ENCODE measurements around the gene IMPACT. TPM values are rescaled to one million over a fixed set of nuclear protein-coding genes. Genes with fewer than 3 reads are reported as not detected.

IMPACT gene
- total and polyA plus RNA-seq, 2 of the 8 experiments (the other 6 are each of a cell fraction or from before 2014, with no cell fraction given): 31.1 to 44.6 TPM

- peak; percentile 54 for TF ChIP-seq NANOG (IDR thresholded peaks at IDR 0.05; ENCODE audit: insufficient read depth, low read depth, low read length, poor library complexity, severe bottlenecking)
- TF ChIP-seq, protein P1, sequence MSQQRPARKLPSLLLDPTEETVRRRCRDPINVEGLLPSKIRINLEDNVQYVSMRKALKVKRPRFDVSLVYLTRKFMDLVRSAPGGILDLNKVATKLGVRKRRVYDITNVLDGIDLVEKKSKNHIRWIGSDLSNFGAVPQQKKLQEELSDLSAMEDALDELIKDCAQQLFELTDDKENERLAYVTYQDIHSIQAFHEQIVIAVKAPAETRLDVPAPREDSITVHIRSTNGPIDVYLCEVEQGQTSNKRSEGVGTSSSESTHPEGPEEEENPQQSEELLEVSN (IDR thresholded peaks at IDR 0.05): no peak; the same call in 1 of the 2 replicates
- peak; percentile 32 to 81; a peak in 1 of 4 replicates for TF ChIP-seq SIN3A (conservative IDR thresholded peaks at IDR 0.05 in 1 of 2, IDR thresholded peaks at IDR 0.05 in 1 of 2; ENCODE audit: low read depth in 1 of 2, low read length in 2 of 2)
- TF ChIP-seq, protein P2, sequence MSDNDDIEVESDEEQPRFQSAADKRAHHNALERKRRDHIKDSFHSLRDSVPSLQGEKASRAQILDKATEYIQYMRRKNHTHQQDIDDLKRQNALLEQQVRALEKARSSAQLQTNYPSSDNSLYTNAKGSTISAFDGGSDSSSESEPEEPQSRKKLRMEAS (IDR thresholded peaks at IDR 0.05): peak; percentile 90
- peak; percentile 57; the same call in 1 of the 2 replicates for TF ChIP-seq GTF2F1 (IDR thresholded peaks at IDR 0.05; ENCODE audit: borderline replicate concordance, low read depth, low read length)
- no peak for TF ChIP-seq FOSL1 (IDR thresholded peaks at IDR 0.05; ENCODE audit: insufficient read depth, low read depth, low read length)
- no peak for TF ChIP-seq RNF2 (IDR thresholded peaks at IDR 0.05; ENCODE audit: borderline replicate concordance, low read depth, low read length, missing control alignments, poor library complexity, severe bottlenecking)
Observed at GRCh38 chr18:24426398-24427294, at the start of gene IMPACT (continued).

Data from H1 (cell line).